ENCODE measurements around the gene RPL28. TPM values are rescaled to one million over a fixed set of nuclear protein-coding genes. Genes with fewer than 3 reads are reported as not detected.

The RPL28 gene
- total and polyA plus RNA-seq, 9 donors = 391 to 2,645 (median 2,257) TPM

GRCh38 chr19:55390461-55390880 lies 4.7 kb downstream of the RPL28 start:
- no peaks in the 10 kb centered on the region for H3K9me3 ChIP-seq
- H3K4me1 ChIP-seq (ENCODE audit: insufficient read depth) = peaks cover 19% of the 10 kb centered on the region
- no peaks in the 10 kb centered on the region for H3K36me3 ChIP-seq
- no peak overlapping the region for H3K4me3 ChIP-seq
- H3K27ac ChIP-seq = no peak overlapping the region
- intact Hi-C loops (cut with DNase I) = no loop called here
- no peaks in the 10 kb centered on the region for H3K27me3 ChIP-seq
- TF ChIP-seq POLR2A (IDR thresholded peaks at IDR 0.05) (no peak), CTCF (IDR thresholded peaks at IDR 0.05) (no peak), EP300 (IDR thresholded peaks at IDR 0.05) (no peak)
- WGBS, 3 donors = 65 to 74% (median 74%) methylated on average over 7 of the region's 7 CpGs
- no peak for DNase-seq

- WGBS, 3 donors = 75 to 76% (median 75%) methylated on average over 12 of the region's 12 CpGs
- H3K4me1 ChIP-seq (ENCODE audit: insufficient read depth) = peaks cover 19% of the 10 kb centered on the region
- DNase-seq = no peak
- no peak overlapping the region for H3K27ac ChIP-seq
- H3K9me3 ChIP-seq = no peaks in the 10 kb centered on the region
- H3K4me3 ChIP-seq = no peak overlapping the region
- intact Hi-C loops (cut with DNase I) = no loop called here
- no peak for TF ChIP-seq POLR2A (IDR thresholded peaks at IDR 0.05)
- TF ChIP-seq EP300 (IDR thresholded peaks at IDR 0.05) = no peak
- no peak for TF ChIP-seq CTCF (IDR thresholded peaks at IDR 0.05)
- H3K36me3 ChIP-seq = no peaks in the 10 kb centered on the region
- no peaks in the 10 kb centered on the region for H3K27me3 ChIP-seq
Observed at GRCh38 chr19:55391191-55391670, 5.5 kb downstream of the RPL28 start.

GRCh38 chr19:55391702-55392615 lies 6.2 kb downstream of the RPL28 start:
- Histone ChIP-seq H3K4me1 (ENCODE audit: insufficient read depth) (peaks cover 14% of the 10 kb centered on the region), H3K27me3 (no peaks in the 10 kb centered on the region), H3K9me3 (no peaks in the 10 kb centered on the region), H3K36me3 (no peaks in the 10 kb centered on the region), H3K4me3 (no peak overlapping the region), H3K27ac (no peak overlapping the region)
- no peak for TF ChIP-seq POLR2A (IDR thresholded peaks at IDR 0.05)
- intact Hi-C loops (cut with DNase I) = no loop called here
- WGBS, 3 donors = 75 to 78% (median 76%) methylated on average over 18 of the region's 18 CpGs
- no peak for DNase-seq

GRCh38 chr19:55392820-55393761 lies 7.4 kb downstream of the RPL28 start:
- Histone ChIP-seq H3K9me3 (no peaks in the 10 kb centered on the region), H3K27ac (no peak overlapping the region), H3K27me3 (no peaks in the 10 kb centered on the region), H3K4me1 (ENCODE audit: insufficient read depth) (peaks cover 3% of the 10 kb centered on the region), H3K4me3 (no peak overlapping the region), H3K36me3 (no peaks in the 10 kb centered on the region)
- DNase-seq = no peak
- TF ChIP-seq EP300 (IDR thresholded peaks at IDR 0.05) = no peak
- TF ChIP-seq POLR2A (IDR thresholded peaks at IDR 0.05) = no peak
- TF ChIP-seq CTCF (IDR thresholded peaks at IDR 0.05) = no peak
- 61 to 68% (median 67%) methylated on average over 18 of the region's 18 CpGs for WGBS, 3 donors
- intact Hi-C loops (cut with DNase I) = no loop called here

Data from ovary (tissue), 9 donors.